B cell (primary cell): ENCODE measurements around the gene TSPAN15. TPM values are rescaled to one million over a fixed set of nuclear protein-coding genes. Genes with fewer than 3 reads are reported as not detected.

ENCODE experiments used
- ATAC-seq: fragments of 200-7000 bp; cut with Tn5 transposase; one replicate; pipeline ENCODE4 v1.10.0; 2021; ENCODE audit warnings: low read depth, mild to moderate bottlenecking, moderate number of reproducible peaks, moderate library complexity
- CTCF ChIA-PET: fragments of 350-600 bp; sonication (Branson Sonifier 250); formaldehyde crosslinking; loops from one replicate; lab custom pipeline; 2021; ENCODE audit warnings: antibody characterized with exemption, inconsistent platforms; lab: Charles Lee
- POLR2A ChIA-PET: fragments of 350-600 bp; sonication (Branson Sonifier 250); formaldehyde crosslinking; loops from one replicate; lab custom pipeline; 2021; ENCODE audit warnings: antibody characterized with exemption; lab: Charles Lee
- DNase-seq: peaks from one replicate; pipeline ENCODE4 v3.0.0; 2013
- H2AFZ ChIP-seq: 2 replicates; pipeline ENCODE4 v1.6.1; 2012; ENCODE audit warnings: mild to moderate bottlenecking, low read depth, low read length; ENCODE audit not compliant: insufficient read depth, poor library complexity, severe bottlenecking
- H3K27ac ChIP-seq, 2 donors: 1 replicate in 1 of 2; 2 replicates in 1 of 2; pipeline ENCODE4 v1.5.1; 2012 to 2013; ENCODE audit warnings: low read length in 2 of 2, mild to moderate bottlenecking in 2 of 2, moderate library complexity in 1 of 2
- H3K27me3 ChIP-seq, 4 experiments: fragments of 200-600 bp in 1 of 4; sonication (generic) in 1 of 4; replicated peaks in 1 of 4; 1 replicate in 2 of 4; 2 replicates in 2 of 4; pipeline versions ENCODE4 v1.6.1 to v1.7.0; 2013 to 2016; ENCODE audit warnings: low read length in 3 of 4, mild to moderate bottlenecking in 2 of 4, mixed read lengths in 1 of 4, moderate library complexity in 1 of 4; ENCODE audit not compliant: insufficient read depth in 4 of 4, control insufficient read depth in 3 of 4; ENCODE audit errors: control extremely low read depth in 1 of 4
- H3K36me3 ChIP-seq, 2 experiments: replicated peaks in 1 of 2; 1 replicate in 1 of 2; 2 replicates in 1 of 2; pipeline versions ENCODE4 v1.6.1 to v1.7.1; 2013; ENCODE audit warnings: low read length in 1 of 2; ENCODE audit not compliant: insufficient read depth in 2 of 2, control insufficient read depth in 1 of 2; ENCODE audit errors: control extremely low read depth in 1 of 2, extremely low read depth in 1 of 2
- H3K4me1 ChIP-seq, 2 donors: fragments of 200-600 bp in 1 of 2; sonication (generic) in 1 of 2; 1 replicate in 1 of 2; 2 replicates in 1 of 2; pipeline versions ENCODE4 v1.5.1 to v1.6.1; 2013 to 2017; ENCODE audit warnings: low read length in 2 of 2; ENCODE audit not compliant: control insufficient read depth in 2 of 2, insufficient read depth in 2 of 2
- H3K4me2 ChIP-seq: replicated peaks from 2 replicates; pipeline ENCODE3; 2012; ENCODE audit warnings: mild to moderate bottlenecking, low read depth, low read length; ENCODE audit not compliant: poor library complexity, severe bottlenecking
- H3K4me3 ChIP-seq, 5 experiments: fragments of 200-600 bp in 1 of 5; sonication (generic) in 1 of 5; 1 replicate in 3 of 5; 2 replicates in 2 of 5; pipeline versions ENCODE4 v1.5.1 to v1.7.0; 2011 to 2016; ENCODE audit warnings: low read length in 4 of 5, mild to moderate bottlenecking in 4 of 5, low read depth in 2 of 5, control low read depth in 1 of 5, moderate library complexity in 1 of 5; ENCODE audit not compliant: insufficient read depth in 1 of 5; ENCODE audit errors: control extremely low read depth in 1 of 5, extremely low read depth in 1 of 5
- H3K79me2 ChIP-seq: fragments of 200-600 bp; sonication (generic); one replicate; pipeline ENCODE4 v1.6.0; 2016; ENCODE audit warnings: low read length; ENCODE audit not compliant: control insufficient read depth, insufficient read depth
- H3K9ac ChIP-seq: fragments of 200-600 bp; sonication (generic); 2 replicates; pipeline ENCODE4 v1.6.1; 2017; ENCODE audit warnings: mild to moderate bottlenecking, low read length, moderate library complexity
- H3K9me3 ChIP-seq, 3 donors: one replicate each; pipeline versions ENCODE4 v1.6.1 to v1.7.1; 2013; ENCODE audit warnings: low read length in 2 of 3; ENCODE audit not compliant: control insufficient read depth in 2 of 3, insufficient read depth in 1 of 3; ENCODE audit errors: control extremely low read depth in 1 of 3
- H4K20me1 ChIP-seq: 2 replicates; pipeline ENCODE4 v1.6.0; 2012; ENCODE audit warnings: mild to moderate bottlenecking, low read length; ENCODE audit not compliant: insufficient read depth, control insufficient read depth, poor library complexity, severe bottlenecking
- H3K27ac Mint-ChIP-seq: one replicate; pipeline ENCODE4 v1.8.0; 2021; ENCODE audit warnings: mixed read lengths
- H3K27me3 Mint-ChIP-seq: one replicate; pipeline ENCODE4 v1.8.0; 2021; ENCODE audit warnings: mixed read lengths
- H3K4me1 Mint-ChIP-seq: one replicate; pipeline ENCODE4 v1.8.0; 2021; ENCODE audit warnings: mixed read lengths
- H3K4me3 Mint-ChIP-seq: one replicate; pipeline ENCODE4 v1.8.0; 2021; ENCODE audit warnings: mixed read lengths
- H3K9me3 Mint-ChIP-seq: one replicate; pipeline ENCODE4 v1.8.0; 2022; ENCODE audit warnings: mixed read lengths; ENCODE audit not compliant: insufficient read depth
- CTCF ChIP-seq: fragments of 200-600 bp; IDR thresholded peaks from one replicate; pipeline ENCODE4 v1.8.0; 2022; ENCODE audit warnings: antibody characterized with exemption, mild to moderate bottlenecking
- EZH2 ChIP-seq: IDR thresholded peaks from 2 replicates; pipeline ENCODE4 v1.6.1; 2012; ENCODE audit warnings: borderline replicate concordance, low read depth, mild to moderate bottlenecking, moderate library complexity, low read length; ENCODE audit not compliant: insufficient read depth, poor library complexity, severe bottlenecking
- WGBS: methylation state at CpG from one replicate; pipeline ENCODE4 v1.1.5; 2013; ENCODE audit warnings: missing lambda C conversion rate; ENCODE audit not compliant: insufficient coverage; 5-methylcytosine and 5-hydroxymethylcytosine counted together
- intact Hi-C: fragments of 100-400 bp; cut with micrococcal nuclease; formaldehyde crosslinking; loops from one replicate; pipeline ENCODE4 v1.10.0; 2022
- polyA plus RNA-seq: library from polyadenylated mRNA; depleted of rRNA; stranded (reverse); fragments of >200 nt; gene quantifications from 2 replicates; pipeline ENCODE4 v1.2.3, GENCODE V29; 2012
- total RNA-seq, 2 donors: library from RNA; stranded (reverse); fragments of 120-200 nt in 1 of 2; gene quantifications; 1 replicate in 1 of 2; 2 replicates in 1 of 2; pipeline versions ENCODE4 v1.2.3 to v1.2.4, GENCODE V29; 2013 to 2022

Gene TSPAN15
- total and polyA plus RNA-seq, 2 donors (not counting 1 experiment from before 2014, with no cell fraction given): 0.13 to 0.52 TPM

GRCh38 chr10:69465457-69466157 lies 14.3 kb downstream of the TSPAN15 start:
- Histone ChIP-seq H4K20me1 (no peaks in the 10 kb centered on the region), H2AFZ (no peak overlapping the region), H3K27ac (no peak overlapping the region), H3K27me3 (no peaks in the 10 kb centered on the region), H3K9me3 (no peaks in the 10 kb centered on the region), H3K4me3 (no peak overlapping the region), H3K36me3 (no peaks in the 10 kb centered on the region), H3K4me2 (no peak overlapping the region), H3K4me1 (no peaks in the 10 kb centered on the region), H3K79me2 (no peaks in the 10 kb centered on the region), H3K9ac (no peak overlapping the region)
- H3K27ac Mint-ChIP-seq: no peak overlapping the region
- ATAC-seq (no peak), DNase-seq (no peak)
- no peak overlapping the region for H3K4me3 Mint-ChIP-seq
- H3K27me3 Mint-ChIP-seq: peaks cover 6% of the 10 kb centered on the region
- 92% methylated on average over 6 of the region's 9 CpGs for WGBS
- no peaks in the 10 kb centered on the region for H3K4me1 Mint-ChIP-seq
- ChIA-PET POLR2A (no interaction called here), CTCF (no interaction called here)
- TF ChIP-seq EZH2 (no peak), CTCF (no peak)
- no peaks in the 10 kb centered on the region for H3K9me3 Mint-ChIP-seq
- intact Hi-C loops: no loop called here

GRCh38 chr10:69466158-69466490 lies 14.9 kb downstream of the TSPAN15 start:
- H3K27me3 Mint-ChIP-seq: peaks cover 11% of the 10 kb centered on the region
- POLR2A ChIA-PET: no interaction called here
- peaks cover 0 to 5% (median 0%) of the 10 kb centered on the region in 4 experiments for H3K27me3 ChIP-seq
- H3K36me3 ChIP-seq: no peaks in the 10 kb centered on the region
- DNase-seq: no peak
- H3K4me2 ChIP-seq: no peak overlapping the region
- no peak overlapping the region for H3K4me3 Mint-ChIP-seq
- no peaks in the 10 kb centered on the region for H3K9me3 Mint-ChIP-seq
- intact Hi-C loops: no loop called here
- H3K79me2 ChIP-seq: no peaks in the 10 kb centered on the region
- no peak for ATAC-seq
- H3K9ac ChIP-seq: no peak overlapping the region
- no peak overlapping the region for H3K27ac Mint-ChIP-seq
- H3K9me3 ChIP-seq: no peaks in the 10 kb centered on the region
- no peak overlapping the region for H3K27ac ChIP-seq
- no peak overlapping the region for H3K4me3 ChIP-seq
- H4K20me1 ChIP-seq: no peaks in the 10 kb centered on the region
- no peaks in the 10 kb centered on the region for H3K4me1 Mint-ChIP-seq
- no peaks in the 10 kb centered on the region for H3K4me1 ChIP-seq
- no peak for TF ChIP-seq EZH2
- no peak for TF ChIP-seq CTCF
- 61% methylated on average over 4 of the region's 5 CpGs for WGBS
- CTCF ChIA-PET: no interaction called here
- no peak overlapping the region for H2AFZ ChIP-seq
